GM12875 (cell line): ENCODE measurements around the gene LIX1.

Experiments
- H3K4me3 ChIP-seq: one replicate; pipeline ENCODE4 v1.5.1; 2011; ENCODE audit warnings: low read depth, low read length, control low read depth
- CTCF ChIP-seq: IDR thresholded peaks from 2 replicates; pipeline ENCODE4 v1.5.1; 2011; ENCODE audit warnings: low read depth, mild to moderate bottlenecking, control low read depth, inconsistent platforms, low read length, moderate library complexity, borderline replicate concordance; ENCODE audit not compliant: insufficient read depth

Gene LIX1

DNA sequence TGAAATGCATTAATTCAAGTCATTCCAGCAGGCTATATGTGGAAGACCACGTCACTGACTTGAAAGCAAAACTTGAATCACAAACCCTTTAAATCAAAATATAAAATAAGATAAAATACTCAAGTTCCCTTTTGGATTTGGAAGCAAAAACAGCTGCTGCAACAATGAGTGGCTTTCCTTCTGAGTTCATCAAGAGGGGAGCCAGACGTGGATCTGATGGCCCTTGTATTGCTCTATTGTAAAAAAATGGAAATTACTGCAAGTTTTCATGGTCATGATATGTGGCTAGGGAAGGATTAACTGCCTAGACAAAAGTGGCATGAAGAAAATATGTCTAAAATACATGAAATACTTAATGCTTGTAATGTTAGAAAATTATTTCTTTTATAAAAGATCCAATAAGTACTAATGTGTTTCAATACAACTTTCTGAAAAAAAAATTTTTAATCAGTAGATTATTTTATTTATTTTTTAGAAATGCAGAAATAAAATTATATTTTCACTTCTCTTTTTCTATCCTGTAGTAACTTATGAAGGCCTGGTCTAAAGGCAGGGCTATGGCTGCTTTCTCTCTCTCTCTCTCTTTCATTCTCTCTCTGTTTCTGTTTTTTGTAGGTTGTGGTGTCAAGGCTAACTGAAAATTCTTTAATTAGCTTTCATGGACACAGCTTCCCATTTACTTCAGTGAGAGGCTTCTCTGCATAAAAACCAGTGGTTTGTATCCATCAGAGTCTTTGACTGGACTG, 24.0 kb downstream of the LIX1 start:
- no peak overlapping the region for H3K4me3 ChIP-seq
- no peak for TF ChIP-seq CTCF

DNA sequence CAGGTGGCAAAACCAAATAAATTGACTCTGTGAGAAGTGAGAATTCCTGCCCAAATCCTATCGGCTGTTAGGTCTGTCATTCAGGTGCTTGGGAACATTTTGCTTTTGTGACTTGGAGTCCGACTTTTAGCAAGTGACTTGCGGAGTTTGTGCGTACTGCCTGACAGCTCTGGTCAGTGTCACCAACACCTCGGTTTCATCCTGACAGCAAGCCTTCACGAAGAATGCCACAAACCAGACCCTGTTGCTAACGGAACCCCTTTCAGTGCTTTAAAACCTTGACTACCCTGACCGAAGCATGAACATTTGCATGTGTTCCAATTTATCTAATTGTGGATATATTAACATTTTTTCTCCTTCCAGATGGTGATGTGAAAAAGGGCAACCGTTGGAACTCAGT, 26.5 kb downstream of the LIX1 start:
- no peak overlapping the region for H3K4me3 ChIP-seq
- no peak for TF ChIP-seq CTCF

DNA sequence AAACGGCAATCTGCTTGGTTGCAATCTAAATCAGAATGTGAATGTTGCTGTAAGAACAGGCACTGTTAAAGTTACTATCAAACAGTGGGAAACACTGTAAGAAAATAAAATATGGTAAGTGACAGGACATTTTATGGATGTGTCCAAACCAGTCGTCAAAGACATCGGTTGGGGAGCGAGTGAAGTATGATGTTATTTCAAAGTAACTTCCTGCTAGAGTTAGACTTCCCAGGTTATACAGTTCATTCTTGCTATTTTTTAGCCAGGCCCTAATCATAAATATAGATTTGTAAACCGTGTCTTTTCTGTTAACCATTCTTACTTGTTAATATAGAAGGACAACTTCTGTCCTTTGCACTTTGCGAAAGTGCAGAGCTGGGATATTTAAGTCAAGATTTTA, 30.2 kb downstream of the LIX1 start:
- no peak for TF ChIP-seq CTCF
- H3K4me3 ChIP-seq: no peak overlapping the region

GRCh38 chr5:97111616-97112015, 30.8 kb downstream of the LIX1 start:
- TF ChIP-seq CTCF: no peak

DNA sequence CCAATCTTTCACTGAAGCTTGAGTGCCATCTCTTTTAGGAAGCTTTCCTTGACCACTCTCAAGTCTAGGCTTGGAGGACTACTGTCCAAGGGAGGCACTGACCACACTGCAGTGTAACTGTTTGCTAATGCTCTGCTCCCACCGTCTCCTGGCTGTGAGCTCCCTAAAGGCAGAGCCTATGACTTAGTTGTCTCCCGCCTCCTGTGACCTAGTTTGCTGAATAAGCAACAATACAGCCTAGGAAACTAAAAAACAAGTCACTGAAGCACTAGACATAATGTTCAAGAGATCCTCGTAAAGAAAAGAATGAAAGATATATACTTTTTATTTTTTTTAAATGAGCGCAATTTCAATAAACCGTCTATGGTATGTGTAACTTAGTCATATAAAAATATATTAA, 31.4 kb downstream of the LIX1 start:
- no peak for TF ChIP-seq CTCF
- H3K4me3 ChIP-seq: no peak overlapping the region

More at GRCh38 chr5:97111616-97112015, 30.8 kb downstream of the LIX1 start:
- no peak overlapping the region for H3K4me3 ChIP-seq

DNA sequence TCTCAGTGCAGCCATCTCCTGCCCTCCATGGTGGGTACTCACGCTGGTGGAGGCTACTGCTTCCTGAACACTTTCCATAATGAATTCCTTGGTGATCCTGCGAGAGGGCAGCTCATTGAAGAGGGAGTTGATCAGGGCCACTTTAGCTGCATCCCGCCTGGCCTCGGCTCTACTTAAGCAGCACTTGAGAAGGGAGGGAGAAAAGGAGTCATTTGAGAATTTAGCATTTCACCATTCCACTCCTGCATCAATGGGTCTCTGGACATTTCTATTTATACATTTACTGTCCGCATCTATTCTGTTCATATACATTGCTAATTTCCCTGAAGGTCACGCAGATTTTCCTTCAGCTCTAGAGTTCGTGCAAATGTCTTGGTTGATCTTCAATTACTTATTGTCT, 35.1 kb downstream of the LIX1 start:
- no peak for TF ChIP-seq CTCF

GRCh38 chr5:97106216-97106581, 36.2 kb downstream of the LIX1 start:
- no peak for TF ChIP-seq CTCF
- H3K4me3 ChIP-seq: no peak overlapping the region

More for the DNA sequence above, 35.1 kb downstream of the LIX1 start:
- no peak overlapping the region for H3K4me3 ChIP-seq
